Common myeloid progenitor, CD34-positive (primary cell): ENCODE results near the gene PCDH9.

Experiments
- CTCF ChIA-PET: fragments of 350-600 bp; sonication (Branson Sonifier 250); formaldehyde crosslinking; loops from one replicate; lab custom pipeline; 2021; ENCODE audit warnings: antibody characterized with exemption; lab: Charles Lee
- POLR2A ChIA-PET: fragments of 350-600 bp; sonication (Branson Sonifier 250); formaldehyde crosslinking; loops from one replicate; lab custom pipeline; 2021; ENCODE audit warnings: antibody characterized with exemption; lab: Charles Lee
- DNase-seq, 3 donors: peaks; one replicate each; pipeline versions ENCODE4 v3.0.0 to v3.0.0-alpha.2; 2013
- H3K27ac ChIP-seq, 2 experiments: 1 replicate in 1 of 2; 2 replicates in 1 of 2; pipeline ENCODE4 v1.7.0; 2013; ENCODE audit warnings: inconsistent platforms in 2 of 2, low read length in 2 of 2, mild to moderate bottlenecking in 2 of 2, low read depth in 1 of 2, moderate library complexity in 1 of 2; ENCODE audit not compliant: severe bottlenecking in 2 of 2, insufficient read depth in 1 of 2, poor library complexity in 1 of 2
- H3K27me3 ChIP-seq, 5 experiments: replicated peaks in 2 of 5; 1 replicate in 3 of 5; 2 replicates in 2 of 5; pipeline versions ENCODE4 v1.6.1 to v1.7.0; 2013; ENCODE audit warnings: low read length in 4 of 5, mild to moderate bottlenecking in 2 of 5, moderate library complexity in 2 of 5, inconsistent platforms in 1 of 5; ENCODE audit not compliant: insufficient read depth in 5 of 5, control insufficient read depth in 4 of 5
- H3K36me3 ChIP-seq, 4 experiments: 1 replicate in 2 of 4; 2 replicates in 2 of 4; pipeline versions ENCODE4 v1.6.1 to v1.7.0; 2013; ENCODE audit warnings: low read length in 3 of 4, control low read depth in 1 of 4, mild to moderate bottlenecking in 1 of 4; ENCODE audit not compliant: control insufficient read depth in 4 of 4, insufficient read depth in 4 of 4
- H3K4me1 ChIP-seq, 4 experiments: 1 replicate in 3 of 4; 2 replicates in 1 of 4; pipeline versions ENCODE4 v1.6.1 to v1.7.1; 2013; ENCODE audit warnings: low read length in 3 of 4, mild to moderate bottlenecking in 3 of 4, control low read depth in 1 of 4, inconsistent platforms in 1 of 4, moderate library complexity in 1 of 4; ENCODE audit not compliant: control insufficient read depth in 4 of 4, insufficient read depth in 4 of 4; ENCODE audit errors: control extremely low read depth in 1 of 4
- H3K4me3 ChIP-seq, 7 experiments: 1 replicate in 4 of 7; 2 replicates in 3 of 7; pipeline versions ENCODE4 v1.5.1 to v1.7.0; 2013; ENCODE audit warnings: mild to moderate bottlenecking in 7 of 7, low read length in 6 of 7, moderate library complexity in 6 of 7, inconsistent platforms in 2 of 7, low read depth in 2 of 7, control low read depth in 1 of 7; ENCODE audit not compliant: insufficient read depth in 4 of 7, control insufficient read depth in 1 of 7; ENCODE audit errors: extremely low read depth in 1 of 7
- H3K9me3 ChIP-seq, 5 experiments: 1 replicate in 4 of 5; 2 replicates in 1 of 5; pipeline versions ENCODE4 v1.6.1 to v1.7.1; 2013; ENCODE audit warnings: low read length in 4 of 5, mild to moderate bottlenecking in 2 of 5, inconsistent platforms in 1 of 5, low read depth in 1 of 5, moderate library complexity in 1 of 5; ENCODE audit not compliant: control insufficient read depth in 4 of 5, insufficient read depth in 2 of 5; ENCODE audit errors: control extremely low read depth in 1 of 5
- WGBS: methylation state at CpG from one replicate; pipeline ENCODE4 v1.1.5; 2013; ENCODE audit not compliant: insufficient coverage; 5-methylcytosine and 5-hydroxymethylcytosine counted together

The PCDH9 gene

GRCh38 chr13:66483712-66484111 is 746.4 kb downstream of the PCDH9 start:
- WGBS, result 97% methylated on average over 9 of the region's 9 CpGs
- Histone ChIP-seq H3K4me3 (no peak overlapping the region), H3K27ac (no peak overlapping the region), H3K36me3 (no peaks in the 10 kb centered on the region), H3K9me3 (no peaks in the 10 kb centered on the region), H3K27me3 (no peaks in the 10 kb centered on the region), H3K4me1 (no peaks in the 10 kb centered on the region)
- CTCF ChIA-PET, result no interaction called here
- no peak for DNase-seq
- POLR2A ChIA-PET, result no interaction called here

GRCh38 chr13:66482836-66483235 is 747.3 kb downstream of the PCDH9 start:
- CTCF ChIA-PET, result interaction anchor here (0.6 kb wide), 1 partner anchor 9 kb away, joined by 3 read pairs; no protein-coding TSS in a partner anchor
- no peak overlapping the region for H3K27ac ChIP-seq
- WGBS, result 83% methylated on average over 1 of the region's 4 CpGs
- no peak overlapping the region for H3K4me3 ChIP-seq
- no peaks in the 10 kb centered on the region for H3K4me1 ChIP-seq
- no peaks in the 10 kb centered on the region for H3K9me3 ChIP-seq
- H3K36me3 ChIP-seq, result no peaks in the 10 kb centered on the region
- H3K27me3 ChIP-seq, result no peaks in the 10 kb centered on the region
- DNase-seq, result no peak
- POLR2A ChIA-PET, result no interaction called here

GRCh38 chr13:66477816-66478215 is 752.3 kb downstream of the PCDH9 start:
- no peaks in the 10 kb centered on the region for H3K27me3 ChIP-seq
- CTCF ChIA-PET, result no interaction called here
- no peaks in the 10 kb centered on the region for H3K4me1 ChIP-seq
- DNase-seq, result no peak
- no peaks in the 10 kb centered on the region for H3K9me3 ChIP-seq
- H3K36me3 ChIP-seq, result no peaks in the 10 kb centered on the region
- no peak overlapping the region for H3K4me3 ChIP-seq
- POLR2A ChIA-PET, result no interaction called here
- H3K27ac ChIP-seq, result no peak overlapping the region
- WGBS, result 100% methylated on average over 2 of the region's 4 CpGs

GRCh38 chr13:66475061-66475460 is 755.1 kb downstream of the PCDH9 start:
- Histone ChIP-seq H3K36me3 (no peaks in the 10 kb centered on the region), H3K9me3 (no peaks in the 10 kb centered on the region), H3K27me3 (no peaks in the 10 kb centered on the region), H3K4me3 (no peak overlapping the region), H3K27ac (no peak overlapping the region), H3K4me1 (no peaks in the 10 kb centered on the region)
- ChIA-PET CTCF (no interaction called here), POLR2A (no interaction called here)
- no peak for DNase-seq

GRCh38 chr13:66469745-66470144 is 760.4 kb downstream of the PCDH9 start:
- DNase-seq, result no peak
- ChIA-PET POLR2A (no interaction called here), CTCF (no interaction called here)
- Histone ChIP-seq H3K4me3 (no peak overlapping the region), H3K27me3 (no peaks in the 10 kb centered on the region), H3K4me1 (no peaks in the 10 kb centered on the region), H3K27ac (no peak overlapping the region), H3K9me3 (no peaks in the 10 kb centered on the region), H3K36me3 (no peaks in the 10 kb centered on the region)
- WGBS, result 98% methylated on average over 5 of the region's 6 CpGs

- no peaks in the 10 kb centered on the region for H3K36me3 ChIP-seq
- DNase-seq, result no peak
- H3K4me1 ChIP-seq, result no peaks in the 10 kb centered on the region
- H3K27me3 ChIP-seq, result no peaks in the 10 kb centered on the region
- ChIA-PET POLR2A (no interaction called here), CTCF (no interaction called here)
- no peaks in the 10 kb centered on the region for H3K9me3 ChIP-seq
- H3K4me3 ChIP-seq, result no peak overlapping the region
- no peak overlapping the region for H3K27ac ChIP-seq
Measured at GRCh38 chr13:66468656-66469055, 761.5 kb downstream of the PCDH9 start.

- H3K27ac ChIP-seq, result no peak overlapping the region
- H3K27me3 ChIP-seq, result no peaks in the 10 kb centered on the region
- H3K4me3 ChIP-seq, result no peak overlapping the region
- no peaks in the 10 kb centered on the region for H3K4me1 ChIP-seq
- WGBS, result 0% methylated on average over 1 of the region's 3 CpGs
- DNase-seq, result peak in 2 of 3 donors; percentile 28 to 42
- POLR2A ChIA-PET, result no interaction called here
- no peaks in the 10 kb centered on the region for H3K36me3 ChIP-seq
- H3K9me3 ChIP-seq, result no peaks in the 10 kb centered on the region
- CTCF ChIA-PET, result interaction anchor here (0.7 to 1.0 kb wide), 2 partner anchors 18 to 905 kb away, joined by 3 read pairs; no protein-coding TSS in a partner anchor
Measured at GRCh38 chr13:66462187-66462586, 767.9 kb downstream of the PCDH9 start.
